Colonic mucosa (tissue), 4 donors: Measurements from ENCODE around the gene PIGO. TPM values are rescaled to one million over a fixed set of nuclear protein-coding genes. Genes with fewer than 3 reads are reported as not detected.

Experiments used
- DNase-seq: peaks from one replicate; pipeline ENCODE4 v3.0.0-alpha.2; 2020
- H3K27ac ChIP-seq: fragments of 200-600 bp; one replicate; pipeline ENCODE4 v1.8.0; 2021
- H3K27me3 ChIP-seq: fragments of 200-600 bp; one replicate; pipeline ENCODE4 v1.8.0; 2021
- H3K36me3 ChIP-seq: fragments of 200-600 bp; one replicate; pipeline ENCODE4 v1.8.0; 2021
- H3K4me1 ChIP-seq: fragments of 200-600 bp; one replicate; pipeline ENCODE4 v1.8.0; 2021; ENCODE audit warnings: mild to moderate bottlenecking
- H3K4me3 ChIP-seq: fragments of 200-600 bp; one replicate; pipeline ENCODE4 v1.8.0; 2021
- H3K9ac ChIP-seq, 2 donors: one replicate each; pipeline ENCODE4 v1.7.0; 2013; ENCODE audit warnings: control low read depth in 2 of 2, low read depth in 2 of 2, low read length in 2 of 2
- H3K9me3 ChIP-seq: fragments of 200-600 bp; one replicate; pipeline ENCODE4 v1.8.0; 2021
- intact Hi-C: fragments of 100-400 bp; cut with DNase I; formaldehyde crosslinking; loops from one replicate; pipeline ENCODE4 v1.14.1; 2022
- total RNA-seq, 2 donors: library from RNA; stranded (reverse); fragmentation: NEBNext Ultra II Directional in 1 of 2; extraction: Animal tissue kit (Norgen Biotek cat#: 25700) in 1 of 2; gene quantifications; one replicate each; pipeline ENCODE4 v1.2.1, GENCODE V29; 2021
- TF ChIP-seq, protein P1 (sequence below): fragments of 200-600 bp; IDR thresholded peaks from one replicate; pipeline ENCODE4 v1.8.0; 2022; ENCODE audit warnings: antibody characterized with exemption, mild to moderate bottlenecking
- donor health status: healthy.
- donor health status: DM: no; HTN: no; CAD: no.
- donor health status: DM: no; HTN: no; CAD: no.

The PIGO gene
- total RNA-seq, 2 donors from 2014 or later = 27.6 to 51.3 TPM

DNA sequence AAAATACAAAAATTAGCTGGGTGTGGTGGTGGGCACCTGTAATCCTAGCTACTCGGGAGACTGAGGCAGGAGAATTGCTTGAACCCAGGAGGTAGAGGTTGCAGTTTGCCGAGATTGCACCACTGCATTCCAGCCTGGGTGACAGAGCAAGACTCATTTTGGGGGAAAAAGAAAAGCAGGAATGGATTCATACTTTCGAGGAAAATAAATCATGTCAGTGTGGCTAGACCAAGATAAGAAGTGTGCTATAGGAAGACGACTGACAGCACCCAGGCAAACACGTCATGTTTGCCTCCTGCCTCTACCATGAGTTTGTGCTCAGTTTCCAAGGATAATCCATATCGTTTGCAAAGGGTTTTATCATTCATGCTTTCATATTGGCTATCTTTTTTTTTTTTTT is 38.5 kb upstream of the PIGO start:
- H3K4me1 ChIP-seq = no peaks in the 10 kb centered on the region
- no peaks in the 10 kb centered on the region for H3K36me3 ChIP-seq
- no peak overlapping the region for H3K9ac ChIP-seq
- H3K27me3 ChIP-seq = no peaks in the 10 kb centered on the region
- intact Hi-C loops = no loop called here
- DNase-seq = no peak
- H3K4me3 ChIP-seq = no peak overlapping the region
- TF ChIP-seq, protein P1, sequence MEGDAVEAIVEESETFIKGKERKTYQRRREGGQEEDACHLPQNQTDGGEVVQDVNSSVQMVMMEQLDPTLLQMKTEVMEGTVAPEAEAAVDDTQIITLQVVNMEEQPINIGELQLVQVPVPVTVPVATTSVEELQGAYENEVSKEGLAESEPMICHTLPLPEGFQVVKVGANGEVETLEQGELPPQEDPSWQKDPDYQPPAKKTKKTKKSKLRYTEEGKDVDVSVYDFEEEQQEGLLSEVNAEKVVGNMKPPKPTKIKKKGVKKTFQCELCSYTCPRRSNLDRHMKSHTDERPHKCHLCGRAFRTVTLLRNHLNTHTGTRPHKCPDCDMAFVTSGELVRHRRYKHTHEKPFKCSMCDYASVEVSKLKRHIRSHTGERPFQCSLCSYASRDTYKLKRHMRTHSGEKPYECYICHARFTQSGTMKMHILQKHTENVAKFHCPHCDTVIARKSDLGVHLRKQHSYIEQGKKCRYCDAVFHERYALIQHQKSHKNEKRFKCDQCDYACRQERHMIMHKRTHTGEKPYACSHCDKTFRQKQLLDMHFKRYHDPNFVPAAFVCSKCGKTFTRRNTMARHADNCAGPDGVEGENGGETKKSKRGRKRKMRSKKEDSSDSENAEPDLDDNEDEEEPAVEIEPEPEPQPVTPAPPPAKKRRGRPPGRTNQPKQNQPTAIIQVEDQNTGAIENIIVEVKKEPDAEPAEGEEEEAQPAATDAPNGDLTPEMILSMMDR = no peak
- H3K9me3 ChIP-seq = no peaks in the 10 kb centered on the region
- H3K27ac ChIP-seq = no peak overlapping the region

DNA sequence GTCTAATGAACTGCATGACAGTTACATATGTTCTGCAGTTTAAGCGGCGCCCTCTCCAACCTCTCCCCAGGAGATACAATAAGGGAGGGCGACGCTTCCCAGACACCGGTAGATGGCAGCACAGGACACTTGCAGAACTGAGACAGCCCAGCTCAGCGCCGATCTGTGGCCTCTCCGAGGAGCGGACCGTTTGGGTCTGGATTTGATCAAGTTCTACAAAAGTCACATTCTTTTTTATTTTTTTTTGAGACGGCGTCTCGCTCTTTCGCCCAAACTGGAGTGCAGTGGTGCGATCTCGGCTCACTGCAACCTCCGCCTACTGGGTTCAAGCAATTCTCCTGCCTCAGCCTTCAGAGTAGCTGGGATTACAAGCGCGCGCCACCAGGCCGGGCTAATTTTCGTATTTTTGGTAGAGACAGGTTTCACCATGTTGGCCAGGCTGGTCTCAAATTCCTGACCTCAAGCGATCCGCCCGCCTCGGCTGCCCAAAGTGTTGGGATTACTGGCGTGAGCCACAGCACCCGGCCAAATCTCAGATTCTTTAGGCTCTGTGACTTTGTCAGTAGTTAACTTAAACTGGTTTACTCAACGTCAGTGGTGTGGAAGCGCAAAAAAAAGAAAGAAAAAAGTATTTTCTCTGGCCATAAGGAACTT is 20.6 kb upstream of the PIGO start:
- no peaks in the 10 kb centered on the region for H3K27me3 ChIP-seq
- peak overlapping the region; percentile 13 to 79 for H3K9ac ChIP-seq
- H3K9me3 ChIP-seq = no peaks in the 10 kb centered on the region
- H3K36me3 ChIP-seq = no peaks in the 10 kb centered on the region
- H3K4me3 ChIP-seq = peak overlapping the region; percentile 38
- peak overlapping the region; percentile 91 for H3K27ac ChIP-seq
- intact Hi-C loops = loop anchor here (2.0 kb wide), 2 partner anchors 142 to 360 kb away; no protein-coding TSS in a partner anchor
- peaks cover 6% of the 10 kb centered on the region for H3K4me1 ChIP-seq
- peak; percentile 95 for DNase-seq
- TF ChIP-seq, protein P1 = peak; percentile 94

DNA sequence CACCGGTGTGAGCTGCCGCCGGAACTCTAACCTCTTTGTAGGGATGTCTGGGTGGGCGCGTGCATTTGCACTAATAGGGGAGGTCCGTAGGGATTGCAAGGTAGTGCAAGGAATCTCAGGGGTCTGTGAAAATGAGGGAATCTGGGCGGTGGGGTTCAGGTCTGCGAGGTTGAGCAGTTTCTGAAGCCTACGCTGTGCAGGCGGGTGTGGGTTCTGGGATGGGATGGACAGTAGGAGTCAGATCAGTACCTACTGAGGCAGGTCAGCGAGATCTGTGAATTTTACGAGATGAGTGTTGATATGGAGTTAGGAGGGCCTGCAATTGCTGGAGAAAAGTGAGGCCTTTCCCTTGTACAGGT is 20.1 kb upstream of the PIGO start:
- Histone ChIP-seq H3K9ac (peak overlapping the region; percentile 13 to 79), H3K4me3 (peak overlapping the region; percentile 38), H3K4me1 (peaks cover 6% of the 10 kb centered on the region), H3K36me3 (no peaks in the 10 kb centered on the region), H3K9me3 (no peaks in the 10 kb centered on the region), H3K27me3 (no peaks in the 10 kb centered on the region), H3K27ac (peak overlapping the region; percentile 91)
- TF ChIP-seq, protein P1 = no peak
- no peak for DNase-seq
- intact Hi-C loops = loop anchor here (2.0 kb wide), 2 partner anchors 142 to 360 kb away; no protein-coding TSS in a partner anchor

DNA sequence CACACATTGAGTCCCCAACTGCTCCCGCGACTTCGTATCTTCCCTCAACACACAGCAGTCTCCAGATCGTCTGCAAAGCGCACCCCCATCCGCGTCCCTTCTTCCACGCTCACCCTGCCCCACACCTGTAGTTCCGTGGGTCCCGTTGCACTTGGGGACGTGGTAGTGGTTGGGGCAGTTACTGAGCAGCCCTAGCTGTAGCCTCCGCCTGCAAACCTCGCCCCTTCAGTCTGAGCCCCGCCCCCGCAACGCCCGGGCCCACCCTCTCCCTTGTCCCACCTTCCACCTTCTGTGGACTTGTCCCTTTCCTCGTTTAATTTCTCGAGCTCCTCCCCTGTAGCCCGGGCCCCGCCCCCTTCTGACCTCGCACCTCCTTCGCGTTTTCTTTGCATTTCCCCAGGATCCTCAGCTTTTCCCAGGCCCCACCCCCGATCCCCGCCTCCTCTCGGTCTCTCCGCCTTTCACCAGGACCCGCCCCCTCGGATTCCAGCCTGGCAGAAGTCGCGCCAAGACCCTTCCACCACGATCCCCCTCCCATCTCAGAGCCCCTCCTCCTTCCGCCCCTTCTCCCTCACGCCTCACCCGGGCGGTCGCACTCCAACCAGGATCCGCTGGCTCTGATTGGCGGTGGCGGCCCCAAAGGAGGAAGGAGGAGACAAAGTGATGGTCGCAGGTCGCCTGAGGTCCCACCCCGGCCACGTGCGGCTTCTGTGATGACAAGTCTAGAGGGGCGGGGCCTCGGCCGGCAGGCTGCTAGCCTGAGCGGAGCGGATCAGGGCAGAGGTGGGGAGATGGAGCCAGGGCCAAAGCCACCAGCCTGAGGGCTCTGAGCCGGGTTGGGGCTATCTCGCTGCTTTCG is 19.5 kb upstream of the PIGO start, which contains the start of gene ATOSB:
Gene ATOSB (minus strand): TSS at position 183 of the 859 bp plus-strand sequence. CDS start 7,588 bp downstream, outside the sequence.
- peaks cover 6% of the 10 kb centered on the region for H3K4me1 ChIP-seq
- no peaks in the 10 kb centered on the region for H3K27me3 ChIP-seq
- intact Hi-C loops = loop anchor here (2.0 kb wide), 2 partner anchors 143 to 361 kb away; no protein-coding TSS in a partner anchor

More for the DNA sequence above, 19.5 kb upstream of the PIGO start, which contains the start of gene ATOSB:
- no peaks in the 10 kb centered on the region for H3K9me3 ChIP-seq
- DNase-seq = peak; percentile 100
- H3K9ac ChIP-seq = peak within 1 kb of the TSS; percentile 74 to 93
- TF ChIP-seq, protein P1 = no peak
- H3K27ac ChIP-seq = peak within 1 kb of the TSS; percentile 91
- peak within 1 kb of the TSS; percentile 38 for H3K4me3 ChIP-seq
- no peaks in the 10 kb centered on the region for H3K36me3 ChIP-seq
